GM12801 (cell line): ENCODE data around the gene GCG.

Experiments used
- CTCF ChIP-seq: IDR thresholded peaks from one replicate; pipeline ENCODE4 v1.5.1; 2011; ENCODE audit warnings: control low read depth; ENCODE audit not compliant: insufficient read length; ENCODE audit errors: extremely low read depth

GCG gene

GRCh38 chr2:162172802-162173370 lies 20.8 kb upstream of the GCG start:
- no peak for TF ChIP-seq CTCF

- no peak for TF ChIP-seq CTCF
Measured at GRCh38 chr2:162166745-162167144, 14.7 kb upstream of the GCG start.

GRCh38 chr2:162166174-162166573 lies 14.1 kb upstream of the GCG start:
- TF ChIP-seq CTCF, result no peak

GRCh38 chr2:162164802-162165201 lies 12.8 kb upstream of the GCG start:
- no peak for TF ChIP-seq CTCF

GRCh38 chr2:162159446-162159845 lies 7.4 kb upstream of the GCG start:
- no peak for TF ChIP-seq CTCF

GRCh38 chr2:162156149-162156548 lies 4.1 kb upstream of the GCG start:
- TF ChIP-seq CTCF, result no peak

- no peak for TF ChIP-seq CTCF
Measured at GRCh38 chr2:162155093-162155492, 3.0 kb upstream of the GCG start.

- no peak for TF ChIP-seq CTCF
Measured at GRCh38 chr2:162153608-162154224, 1.7 kb upstream of the GCG start.
